WTC11 (cell line): ENCODE results near the gene THSD4.

Experiments
- CTCF ChIP-seq: fragments of 200-600 bp; IDR thresholded peaks from 2 replicates; pipeline ENCODE4 v1.8.0; 2022; ENCODE audit warnings: antibody characterized with exemption
- ESRRA ChIP-seq: sonication (generic); formaldehyde crosslinking; IDR thresholded peaks from 2 replicates; pipeline ENCODE4 v1.8.1; 2022; ENCODE audit warnings: mild to moderate bottlenecking, missing genetic modification reagents, borderline replicate concordance
- GABPB1 ChIP-seq: sonication (generic); formaldehyde crosslinking; IDR thresholded peaks from 2 replicates; pipeline ENCODE4 v1.8.1; 2023; ENCODE audit warnings: mild to moderate bottlenecking, missing genetic modification reagents
- JUN ChIP-seq: sonication (generic); formaldehyde crosslinking; IDR thresholded peaks from 2 replicates; pipeline ENCODE4 v1.8.0; 2023; ENCODE audit warnings: mild to moderate bottlenecking, missing genetic modification reagents
- MAX ChIP-seq: sonication (generic); formaldehyde crosslinking; IDR thresholded peaks from 2 replicates; pipeline ENCODE4 v1.8.0; 2022; ENCODE audit warnings: mild to moderate bottlenecking, missing genetic modification reagents
- NFE2L1 ChIP-seq: sonication (generic); formaldehyde crosslinking; IDR thresholded peaks from 2 replicates; pipeline ENCODE4 v1.8.1; 2023; ENCODE audit warnings: missing genetic modification reagents
- USF1 ChIP-seq: sonication (generic); formaldehyde crosslinking; IDR thresholded peaks from 2 replicates; pipeline ENCODE4 v1.8.0; 2022; ENCODE audit warnings: mild to moderate bottlenecking, missing genetic modification reagents
- ZBTB21 ChIP-seq: sonication (generic); formaldehyde crosslinking; IDR thresholded peaks from 2 replicates; pipeline ENCODE4 v1.8.1; 2023; ENCODE audit warnings: mild to moderate bottlenecking, missing genetic modification reagents, borderline replicate concordance
- ZNF121 ChIP-seq: sonication (generic); formaldehyde crosslinking; IDR thresholded peaks from 2 replicates; pipeline ENCODE4 v1.8.0; 2023; ENCODE audit warnings: missing genetic modification reagents
- ZNF423 ChIP-seq: fragments of 250-450 bp; sonication (Bioruptor Pico); IDR thresholded peaks from 2 replicates; pipeline ENCODE4 v2.1.2; 2022; ENCODE audit warnings: mild to moderate bottlenecking, moderate library complexity

- TF ChIP-seq CTCF = no peak
- TF ChIP-seq ESRRA (CRISPR knock-in tag) = no peak
- no peak for TF ChIP-seq NFE2L1 (CRISPR knock-in tag)
- TF ChIP-seq JUN = no peak
- TF ChIP-seq ZNF423 (CRISPR knock-in tag) = no peak
- no peak for TF ChIP-seq GABPB1 (CRISPR knock-in tag)
- TF ChIP-seq ZBTB21 = no peak
- no peak for TF ChIP-seq ZNF121 (CRISPR knock-in tag)
- TF ChIP-seq MAX (CRISPR knock-in tag) = no peak
- no peak for TF ChIP-seq USF1 (CRISPR knock-in tag)
Measured at GRCh38 chr15:71252740-71253047, 137.4 kb downstream of the THSD4 start.
